NCI-H1694 treated with DMSO at 0.1 percent for 48 hours (cell line): ENCODE measurements around the gene NEB.
"Not testable (repeated sequence)": the region's sequence is repeated elsewhere in the genome, so short reads cannot be mapped to it uniquely, and the experiment has no call there.

Experiments used
- DNase-seq: peaks from one replicate; lab custom pipeline; 2025; lab: John Stamatoyannopoulos, UW

The NEB gene

DNA sequence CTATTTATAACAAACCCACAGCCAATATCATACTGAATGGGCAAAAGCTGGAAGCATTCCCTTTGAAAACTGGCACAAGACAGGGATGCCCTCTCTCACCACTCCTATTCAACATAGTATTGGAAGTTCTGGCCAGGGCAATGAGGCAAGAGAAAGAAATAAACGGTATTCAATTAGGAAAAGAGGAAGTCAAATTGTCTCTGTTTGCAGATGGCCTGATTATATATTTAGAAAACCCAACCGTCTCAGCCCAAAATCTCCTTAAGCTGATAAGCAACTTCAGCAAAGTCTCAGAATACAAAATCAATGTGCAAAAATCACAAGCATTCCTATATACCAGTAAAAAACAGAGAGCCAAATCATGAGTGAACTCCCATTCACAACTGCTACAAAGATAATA lies 176.4 kb downstream of the NEB start:
- not testable (repeated sequence) for DNase-seq

GRCh38 chr2:151556121-151556520 lies 178.2 kb downstream of the NEB start:
- no peak for DNase-seq

DNA sequence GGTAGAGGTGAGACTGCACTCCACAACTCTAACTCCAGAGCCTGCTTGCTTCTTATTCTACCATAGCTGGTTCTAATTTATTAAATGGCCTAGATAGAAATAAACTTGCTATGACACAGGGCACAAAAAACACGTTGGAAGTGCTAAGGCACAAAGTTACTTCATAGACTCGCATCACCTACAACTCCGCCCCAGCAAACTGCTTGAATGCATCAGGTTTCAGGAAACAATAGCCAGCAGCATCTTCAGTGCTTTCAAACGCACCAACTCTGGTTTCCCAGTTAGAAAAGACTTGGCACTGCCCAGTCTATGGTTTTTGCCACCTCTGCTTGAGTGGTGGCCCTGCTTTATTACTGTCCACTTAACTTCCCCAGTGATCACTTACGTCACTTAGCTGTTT lies 182.0 kb downstream of the NEB start:
- no peak for DNase-seq

- no peak for DNase-seq
Measured at GRCh38 chr2:151551556-151551955, 182.7 kb downstream of the NEB start.

- DNase-seq, result no peak
Measured at GRCh38 chr2:151549191-151549590, 185.1 kb downstream of the NEB start.

GRCh38 chr2:151544449-151544848 lies 189.8 kb downstream of the NEB start:
- DNase-seq, result no peak

DNA sequence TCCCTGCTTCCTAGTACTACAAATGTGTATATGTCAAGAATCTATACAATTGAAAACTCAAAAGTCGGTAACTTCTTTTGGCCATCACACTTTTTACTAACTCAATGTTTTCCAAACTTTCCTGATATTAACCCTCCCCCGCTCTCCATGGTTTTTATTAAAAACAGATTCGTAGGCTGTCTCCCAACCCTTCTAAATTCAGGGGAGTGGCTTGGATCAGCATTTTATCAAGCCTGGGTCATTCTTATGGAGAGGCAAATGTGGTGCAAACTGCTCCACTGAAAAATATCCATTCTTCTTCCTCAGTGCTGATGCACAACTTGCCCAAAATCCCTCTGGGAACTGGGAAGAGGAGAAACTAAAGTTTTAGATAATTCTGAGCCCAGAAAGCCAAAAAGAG lies 190.4 kb downstream of the NEB start:
- no peak for DNase-seq

DNA sequence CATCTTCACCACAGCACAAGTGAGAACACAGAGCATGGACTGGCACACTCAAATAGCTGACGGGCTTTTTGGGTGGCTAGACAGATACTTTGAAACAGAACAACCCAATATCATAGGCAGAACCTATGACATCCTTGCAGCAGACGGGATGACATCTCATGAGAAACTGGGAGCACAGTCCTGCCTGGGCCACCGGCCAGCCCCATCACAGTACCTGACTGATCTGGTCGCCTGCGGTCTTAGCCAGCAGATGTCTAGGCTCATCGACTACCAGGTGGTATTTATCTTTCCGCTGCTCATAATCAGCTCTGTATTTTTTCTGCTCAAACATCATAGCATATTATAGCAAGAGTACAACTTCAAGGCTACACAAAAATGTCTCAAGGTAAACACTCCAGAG lies 200.3 kb downstream of the NEB start:
- no peak for DNase-seq

DNA sequence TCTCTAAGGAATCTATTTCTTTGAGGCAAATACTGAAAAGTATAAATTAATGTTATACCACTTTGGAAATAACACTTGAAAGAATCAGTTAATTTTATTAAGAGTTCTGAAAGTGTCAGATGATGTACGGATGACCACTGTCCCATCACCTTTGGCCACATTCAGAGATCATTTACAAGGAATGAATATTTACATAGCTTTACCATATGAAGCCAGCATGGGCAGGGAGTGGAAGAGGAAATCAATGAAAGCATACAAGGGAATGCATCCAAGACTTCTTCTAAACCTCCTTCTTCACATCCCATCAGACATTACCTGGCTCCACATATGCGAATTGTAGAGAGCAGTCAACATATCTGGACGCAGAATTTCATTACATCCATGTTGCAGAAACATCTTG lies 201.1 kb downstream of the NEB start:
- DNase-seq, result no peak

GRCh38 chr2:151526572-151527090 lies 207.6 kb downstream of the NEB start:
- no peak for DNase-seq

DNA sequence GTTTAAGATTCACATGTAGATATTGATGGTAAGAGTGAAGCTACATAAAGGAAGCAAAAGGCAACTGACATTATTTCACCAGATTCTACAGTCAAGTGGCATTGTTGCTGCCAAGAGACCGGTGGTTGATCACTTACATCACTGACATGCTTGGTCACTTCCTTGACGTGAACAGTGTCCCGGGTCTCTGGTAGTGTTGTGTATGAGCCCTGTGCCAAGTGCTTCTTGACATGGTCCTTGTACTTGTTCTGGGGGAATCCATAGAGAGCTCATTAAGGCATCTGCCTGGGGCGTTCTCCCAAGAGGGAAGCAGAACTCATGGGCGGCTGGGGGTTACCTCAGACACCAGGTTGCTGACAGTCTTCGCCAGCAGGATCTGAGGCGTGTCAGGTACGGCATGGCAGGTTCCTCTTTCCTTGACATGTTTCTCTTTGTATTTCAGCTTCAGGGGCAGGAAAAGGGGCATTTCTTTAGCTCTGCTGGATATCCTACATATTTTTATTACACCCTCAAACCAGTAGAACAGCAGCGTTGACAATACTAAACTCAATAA lies 208.4 kb downstream of the NEB start:
- no peak for DNase-seq

GRCh38 chr2:151523850-151524249 lies 210.4 kb downstream of the NEB start:
- DNase-seq, result no peak

- DNase-seq, result no peak
Measured at GRCh38 chr2:151522556-151522955, 211.7 kb downstream of the NEB start.

GRCh38 chr2:151520976-151521375 lies 213.3 kb downstream of the NEB start:
- DNase-seq, result no peak

DNA sequence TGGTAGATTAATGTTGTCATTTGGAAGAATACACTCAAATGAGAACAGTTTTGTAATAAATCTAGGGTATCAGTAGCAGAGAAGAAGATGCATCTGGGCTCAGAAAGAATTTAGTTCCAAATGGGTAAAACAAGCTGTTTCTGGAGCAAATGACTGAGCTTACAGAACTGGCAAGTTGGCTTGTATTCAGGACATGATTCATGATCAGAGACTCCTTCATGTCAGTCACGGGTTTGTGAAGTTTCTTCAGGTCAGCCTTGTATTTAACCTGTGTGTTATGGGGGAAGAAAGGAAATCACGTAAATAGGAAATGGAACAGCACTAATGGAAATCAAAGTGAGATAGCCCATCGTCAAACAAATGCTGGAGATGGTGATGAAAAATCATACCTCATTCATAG lies 215.5 kb downstream of the NEB start:
- DNase-seq, result no peak

DNA sequence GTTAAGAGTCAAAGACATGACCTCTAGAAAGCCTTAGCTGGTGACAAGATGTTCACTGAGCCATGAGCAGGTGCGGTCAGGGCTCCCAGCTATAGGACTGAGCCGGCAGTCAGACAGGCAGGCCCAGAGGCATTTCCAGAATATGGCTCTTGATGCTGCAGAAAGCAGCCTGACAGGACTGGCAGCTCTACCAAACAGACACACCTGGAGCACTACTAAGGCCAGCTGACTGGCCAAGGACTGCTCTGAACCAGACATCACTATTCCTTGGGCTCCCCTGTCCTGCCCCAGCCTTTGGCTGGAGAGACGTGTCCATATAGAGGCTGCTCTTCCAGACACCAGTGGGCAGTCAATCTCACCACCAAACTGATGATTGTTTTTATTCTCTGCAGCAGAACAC lies 225.8 kb downstream of the NEB start:
- no peak for DNase-seq

DNA sequence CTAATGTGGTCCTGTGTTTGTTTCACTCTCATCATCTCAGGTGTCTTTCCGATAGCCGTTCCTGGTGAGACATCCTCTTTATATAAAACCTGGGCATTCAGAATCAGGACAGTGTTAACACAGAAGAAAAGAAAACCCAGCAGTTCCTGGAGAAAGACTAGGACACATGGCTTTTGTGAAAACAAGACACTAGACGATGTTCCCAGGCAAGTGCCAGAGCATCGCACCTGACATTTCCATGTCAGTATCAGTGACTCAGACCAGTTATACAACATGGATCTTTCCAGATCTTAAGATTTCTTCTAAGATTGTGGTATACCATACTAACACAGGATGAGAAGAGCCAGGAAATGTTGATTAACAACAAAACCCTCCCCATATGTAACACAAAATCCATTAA lies 228.1 kb downstream of the NEB start:
- DNase-seq, result no peak

- no peak for DNase-seq
Measured at GRCh38 chr2:151498178-151498577, 236.1 kb downstream of the NEB start.

- DNase-seq, result no peak
Measured at GRCh38 chr2:151491496-151491895, 242.8 kb downstream of the NEB start.

- DNase-seq, result no peak
Measured at GRCh38 chr2:151490276-151490675, 244.0 kb downstream of the NEB start.

DNA sequence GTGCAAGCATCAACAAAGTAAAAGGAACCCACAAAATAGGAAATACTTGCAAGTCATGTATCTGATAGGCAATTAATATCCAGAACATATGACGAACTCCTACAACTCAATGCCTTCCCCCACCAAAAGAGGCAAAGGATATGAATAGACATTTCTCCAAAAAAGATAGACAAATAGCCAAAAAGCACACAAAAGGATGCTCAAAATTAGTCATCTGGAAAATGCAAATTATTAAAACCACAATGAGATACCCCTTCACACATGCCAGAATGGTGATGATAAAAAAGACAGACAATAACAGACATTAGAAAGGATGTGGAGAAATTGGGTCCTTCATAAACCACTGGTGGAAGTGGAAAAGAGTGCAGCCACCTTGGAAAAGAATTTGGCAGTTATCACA lies 248.2 kb downstream of the NEB start:
- DNase-seq, result no peak

GRCh38 chr2:151484100-151484499 lies 250.2 kb downstream of the NEB start:
- no peak for DNase-seq

DNA sequence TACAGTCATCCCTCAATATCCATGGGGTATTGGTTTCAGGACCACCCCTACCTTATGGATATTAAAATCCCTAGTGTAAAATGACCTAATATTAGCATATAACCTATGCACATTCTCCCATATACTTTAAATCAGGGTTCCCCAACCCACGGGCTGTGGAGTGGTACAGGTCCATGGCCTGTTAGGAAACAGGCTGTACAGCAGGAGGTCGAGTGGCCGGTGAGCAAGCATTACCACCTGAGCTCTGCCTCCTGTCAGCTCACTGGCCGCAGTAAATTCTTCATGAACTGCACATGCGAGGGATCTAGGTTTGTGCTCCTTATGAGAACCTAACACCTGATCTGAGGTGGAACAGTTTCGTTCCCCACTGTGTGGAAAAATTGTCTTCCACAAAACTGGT lies 250.7 kb downstream of the NEB start:
- DNase-seq, result no peak

DNA sequence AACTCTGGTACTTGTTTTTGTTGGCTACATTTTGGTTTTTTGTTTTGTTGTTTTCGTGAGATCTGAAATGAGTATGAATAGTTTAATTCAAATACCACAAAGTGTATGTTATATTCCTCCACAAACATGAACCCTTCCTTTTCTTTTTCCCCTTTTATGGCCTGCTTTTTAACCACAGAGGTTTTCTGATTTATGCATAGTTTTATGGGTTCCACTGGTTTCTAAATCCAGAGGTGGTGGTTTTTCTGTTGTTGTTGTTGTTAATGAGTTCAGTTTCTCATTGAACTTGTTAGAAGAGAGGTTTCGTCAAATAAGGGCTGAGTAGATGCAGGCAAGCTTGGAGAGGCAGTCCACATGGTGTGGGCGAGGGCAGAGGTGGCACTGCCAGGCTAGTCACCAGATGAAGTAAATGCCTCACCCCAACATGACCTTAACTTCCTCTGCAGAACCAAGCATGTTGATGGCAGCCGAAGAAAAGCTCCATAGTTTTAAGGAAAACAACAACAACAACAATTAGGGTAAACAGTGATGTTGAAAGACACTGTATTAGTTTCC lies 252.0 kb downstream of the NEB start:
- no peak for DNase-seq
